K562 (cell line): ENCODE results near the gene LMNA. TPM values are rescaled to one million over a fixed set of nuclear protein-coding genes. Genes with fewer than 3 reads are reported as not detected.

Experiments
- ESRRB ChIP-seq: fragments of 250-450 bp; sonication (Bioruptor Pico); IDR thresholded peaks from 2 replicates; pipeline ENCODE4 v1.5.0; 2020; ENCODE audit warnings: mild to moderate bottlenecking, moderate library complexity, borderline replicate concordance
- FOSL1 ChIP-seq: fragments of 200-800 bp; sonication (Bioruptor generic); conservative IDR thresholded peaks from 2 replicates; pipeline ENCODE4 v1.6.1; 2016; ENCODE audit warnings: missing genetic modification characterization, missing compliant biosample characterization
- FOXA1 ChIP-seq: fragments of 450-650 bp; IDR thresholded peaks from 2 replicates; pipeline ENCODE4 v1.6.1; 2016; ENCODE audit warnings: mild to moderate bottlenecking, borderline replicate concordance
- FOXM1 ChIP-seq, 2 experiments: fragments of 450-650 bp in 1 of 2; sonication (generic) in 1 of 2; formaldehyde crosslinking in 1 of 2; IDR thresholded peaks; 2 replicates each; pipeline versions ENCODE4 v1.6.1 to v1.9.0; 2017 to 2022; ENCODE audit warnings: low read depth in 2 of 2, mild to moderate bottlenecking in 2 of 2, missing genetic modification reagents in 1 of 2, moderate library complexity in 1 of 2
- KLF13 ChIP-seq: fragments of 450-650 bp; IDR thresholded peaks from 2 replicates; pipeline ENCODE4 v1.6.1; 2016; ENCODE audit warnings: missing genetic modification characterization, low read depth, mild to moderate bottlenecking, missing compliant biosample characterization, moderate library complexity, borderline replicate concordance
- MCM2 ChIP-seq: fragments of 450-650 bp; IDR thresholded peaks from 2 replicates; pipeline ENCODE4 v1.6.1; 2017; ENCODE audit warnings: low read depth, mild to moderate bottlenecking
- NBN ChIP-seq: fragments of 450-650 bp; IDR thresholded peaks from 2 replicates; pipeline ENCODE4 v1.6.1; 2016; ENCODE audit warnings: low read depth, mild to moderate bottlenecking
- NR2C1 ChIP-seq, 2 experiments: fragments of 450-650 bp; IDR thresholded peaks; 2 replicates each; pipeline ENCODE4 v1.6.1; 2017; ENCODE audit warnings: mild to moderate bottlenecking in 2 of 2, antibody characterized with exemption in 1 of 2, inconsistent platforms in 1 of 2, missing compliant biosample characterization in 1 of 2, missing genetic modification characterization in 1 of 2
- PHB ChIP-seq: fragments of 250-450 bp; sonication (Bioruptor Pico); IDR thresholded peaks from 2 replicates; pipeline ENCODE4 v1.5.0; 2021
- PURB ChIP-seq: sonication (generic); formaldehyde crosslinking; IDR thresholded peaks from 2 replicates; pipeline ENCODE4 v1.9.0; 2021; ENCODE audit warnings: low read depth, mild to moderate bottlenecking, missing genetic modification reagents
- SMC3 ChIP-seq: conservative IDR thresholded peaks from 2 replicates; pipeline ENCODE4 v1.6.1; 2011; ENCODE audit warnings: low read depth, low read length, improper control_type of control experiment; ENCODE audit not compliant: insufficient read depth
- SRF ChIP-seq, 2 experiments: fragments of 250-450, 450-650 bp in 1 of 2; sonication (Bioruptor Pico) in 1 of 2; sonication (generic) in 1 of 2; formaldehyde crosslinking; IDR thresholded peaks; 2 replicates each; pipeline versions ENCODE4 v1.5.0 to v1.5.1; 2020 to 2022; ENCODE audit warnings: mild to moderate bottlenecking in 1 of 2, missing genetic modification reagents in 1 of 2
- ZNF143 ChIP-seq: sonication (generic); formaldehyde crosslinking; IDR thresholded peaks from 2 replicates; pipeline ENCODE4 v1.9.0; 2022; ENCODE audit warnings: mild to moderate bottlenecking, missing genetic modification reagents
- polyA plus RNA-seq, 8 experiments: library from polyadenylated mRNA; depleted of rRNA in 4 of 8; stranded (reverse) in 5 of 8; unstranded in 3 of 8; fragments of >200 nt; fragmentation: Nextera tagmentation in 2 of 8; fragmentation: Illumina TruSeq in 1 of 8; extraction: Ambion mirVana in 2 of 8; extraction: Trizol in 1 of 8; gene quantifications; 2 replicates each; pipeline versions ENCODE4 v1.2.1 to v1.2.3, GENCODE V29; 2011 to 2014; ENCODE audit warnings: inconsistent platforms in 1 of 8, missing spikeins in 1 of 8
- total RNA-seq, 7 experiments: library from RNA; depleted of rRNA in 6 of 7; stranded (reverse); fragments of >200 nt in 6 of 7; fragmentation: Illumina TruSeq in 2 of 7; extraction: Trizol in 2 of 7; gene quantifications; 2 replicates each; pipeline versions ENCODE4 v1.2.1 to v1.2.3, GENCODE V29; 2011 to 2021; ENCODE audit warnings: low replicate concordance in 1 of 7
- TF ChIP-seq, protein P1 (sequence below): fragments of 250-450 bp; sonication (Bioruptor Pico); IDR thresholded peaks from 2 replicates; pipeline ENCODE4 v1.4.0; 2020; ENCODE audit warnings: mild to moderate bottlenecking, moderate library complexity
- TF ChIP-seq, protein P2 (sequence below): sonication (generic); formaldehyde crosslinking; IDR thresholded peaks from 2 replicates; pipeline ENCODE4 v1.8.1; 2022; ENCODE audit warnings: missing genetic modification reagents
- TF ChIP-seq, protein P3 (sequence below): fragments of 450-650 bp; IDR thresholded peaks from 2 replicates; pipeline ENCODE4 v1.7.1; 2018; ENCODE audit warnings: mild to moderate bottlenecking, low read depth; ENCODE audit not compliant: partially characterized antibody
- TF ChIP-seq, protein P4 (sequence below): fragments of 250-450 bp; sonication (Bioruptor Pico); IDR thresholded peaks from 2 replicates; pipeline ENCODE4 v1.5.0; 2022; ENCODE audit warnings: mild to moderate bottlenecking

The LMNA gene
- total and polyA plus RNA-seq, 9 of the 15 experiments (the other 6 are each of a cell fraction or from before 2014, with no cell fraction given) = 1.00 to 347 (median 88.2) TPM

DNA sequence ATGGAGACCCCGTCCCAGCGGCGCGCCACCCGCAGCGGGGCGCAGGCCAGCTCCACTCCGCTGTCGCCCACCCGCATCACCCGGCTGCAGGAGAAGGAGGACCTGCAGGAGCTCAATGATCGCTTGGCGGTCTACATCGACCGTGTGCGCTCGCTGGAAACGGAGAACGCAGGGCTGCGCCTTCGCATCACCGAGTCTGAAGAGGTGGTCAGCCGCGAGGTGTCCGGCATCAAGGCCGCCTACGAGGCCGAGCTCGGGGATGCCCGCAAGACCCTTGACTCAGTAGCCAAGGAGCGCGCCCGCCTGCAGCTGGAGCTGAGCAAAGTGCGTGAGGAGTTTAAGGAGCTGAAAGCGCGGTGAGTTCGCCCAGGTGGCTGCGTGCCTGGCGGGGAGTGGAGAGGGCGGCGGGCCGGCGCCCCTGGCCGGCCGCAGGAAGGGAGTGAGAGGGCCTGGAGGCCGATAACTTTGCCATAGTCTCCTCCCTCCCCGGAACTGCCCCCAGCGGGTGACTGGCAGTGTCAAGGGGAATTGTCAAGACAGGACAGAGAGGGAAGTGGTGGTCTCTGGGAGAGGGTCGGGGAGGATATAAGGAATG is 505 bp downstream of the LMNA start (continued):
- TF ChIP-seq, protein P1, sequence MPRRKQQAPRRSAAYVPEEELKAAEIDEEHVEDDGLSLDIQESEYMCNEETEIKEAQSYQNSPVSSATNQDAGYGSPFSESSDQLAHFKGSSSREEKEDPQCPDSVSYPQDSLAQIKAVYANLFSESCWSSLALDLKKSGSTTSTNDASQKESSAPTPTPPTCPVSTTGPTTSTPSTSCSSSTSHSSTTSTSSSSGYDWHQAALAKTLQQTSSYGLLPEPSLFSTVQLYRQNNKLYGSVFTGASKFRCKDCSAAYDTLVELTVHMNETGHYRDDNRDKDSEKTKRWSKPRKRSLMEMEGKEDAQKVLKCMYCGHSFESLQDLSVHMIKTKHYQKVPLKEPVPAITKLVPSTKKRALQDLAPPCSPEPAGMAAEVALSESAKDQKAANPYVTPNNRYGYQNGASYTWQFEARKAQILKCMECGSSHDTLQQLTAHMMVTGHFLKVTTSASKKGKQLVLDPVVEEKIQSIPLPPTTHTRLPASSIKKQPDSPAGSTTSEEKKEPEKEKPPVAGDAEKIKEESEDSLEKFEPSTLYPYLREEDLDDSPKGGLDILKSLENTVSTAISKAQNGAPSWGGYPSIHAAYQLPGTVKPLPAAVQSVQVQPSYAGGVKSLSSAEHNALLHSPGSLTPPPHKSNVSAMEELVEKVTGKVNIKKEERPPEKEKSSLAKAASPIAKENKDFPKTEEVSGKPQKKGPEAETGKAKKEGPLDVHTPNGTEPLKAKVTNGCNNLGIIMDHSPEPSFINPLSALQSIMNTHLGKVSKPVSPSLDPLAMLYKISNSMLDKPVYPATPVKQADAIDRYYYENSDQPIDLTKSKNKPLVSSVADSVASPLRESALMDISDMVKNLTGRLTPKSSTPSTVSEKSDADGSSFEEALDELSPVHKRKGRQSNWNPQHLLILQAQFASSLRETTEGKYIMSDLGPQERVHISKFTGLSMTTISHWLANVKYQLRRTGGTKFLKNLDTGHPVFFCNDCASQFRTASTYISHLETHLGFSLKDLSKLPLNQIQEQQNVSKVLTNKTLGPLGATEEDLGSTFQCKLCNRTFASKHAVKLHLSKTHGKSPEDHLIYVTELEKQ = no peak
- TF ChIP-seq, protein P2, sequence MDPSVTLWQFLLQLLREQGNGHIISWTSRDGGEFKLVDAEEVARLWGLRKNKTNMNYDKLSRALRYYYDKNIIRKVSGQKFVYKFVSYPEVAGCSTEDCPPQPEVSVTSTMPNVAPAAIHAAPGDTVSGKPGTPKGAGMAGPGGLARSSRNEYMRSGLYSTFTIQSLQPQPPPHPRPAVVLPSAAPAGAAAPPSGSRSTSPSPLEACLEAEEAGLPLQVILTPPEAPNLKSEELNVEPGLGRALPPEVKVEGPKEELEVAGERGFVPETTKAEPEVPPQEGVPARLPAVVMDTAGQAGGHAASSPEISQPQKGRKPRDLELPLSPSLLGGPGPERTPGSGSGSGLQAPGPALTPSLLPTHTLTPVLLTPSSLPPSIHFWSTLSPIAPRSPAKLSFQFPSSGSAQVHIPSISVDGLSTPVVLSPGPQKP (CRISPR knock-in tag) = no peak
- no peak for TF ChIP-seq FOXA1
- TF ChIP-seq ZNF143 (CRISPR knock-in tag) = 0 out of 2 replicates have a peak, but pooled peaks have one; percentile 32
- no peak for TF ChIP-seq NBN
- TF ChIP-seq, protein P3, sequence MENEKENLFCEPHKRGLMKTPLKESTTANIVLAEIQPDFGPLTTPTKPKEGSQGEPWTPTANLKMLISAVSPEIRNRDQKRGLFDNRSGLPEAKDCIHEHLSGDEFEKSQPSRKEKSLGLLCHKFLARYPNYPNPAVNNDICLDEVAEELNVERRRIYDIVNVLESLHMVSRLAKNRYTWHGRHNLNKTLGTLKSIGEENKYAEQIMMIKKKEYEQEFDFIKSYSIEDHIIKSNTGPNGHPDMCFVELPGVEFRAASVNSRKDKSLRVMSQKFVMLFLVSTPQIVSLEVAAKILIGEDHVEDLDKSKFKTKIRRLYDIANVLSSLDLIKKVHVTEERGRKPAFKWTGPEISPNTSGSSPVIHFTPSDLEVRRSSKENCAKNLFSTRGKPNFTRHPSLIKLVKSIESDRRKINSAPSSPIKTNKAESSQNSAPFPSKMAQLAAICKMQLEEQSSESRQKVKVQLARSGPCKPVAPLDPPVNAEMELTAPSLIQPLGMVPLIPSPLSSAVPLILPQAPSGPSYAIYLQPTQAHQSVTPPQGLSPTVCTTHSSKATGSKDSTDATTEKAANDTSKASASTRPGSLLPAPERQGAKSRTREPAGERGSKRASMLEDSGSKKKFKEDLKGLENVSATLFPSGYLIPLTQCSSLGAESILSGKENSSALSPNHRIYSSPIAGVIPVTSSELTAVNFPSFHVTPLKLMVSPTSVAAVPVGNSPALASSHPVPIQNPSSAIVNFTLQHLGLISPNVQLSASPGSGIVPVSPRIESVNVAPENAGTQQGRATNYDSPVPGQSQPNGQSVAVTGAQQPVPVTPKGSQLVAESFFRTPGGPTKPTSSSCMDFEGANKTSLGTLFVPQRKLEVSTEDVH = no peak
- no peak for TF ChIP-seq PURB
- TF ChIP-seq KLF13 (tag) = no peak
- TF ChIP-seq PHB (CRISPR knock-in tag) = no peak
- no peak for TF ChIP-seq FOXM1 (IDR thresholded peaks at IDR 0.05; ENCODE audit: low read depth)
- TF ChIP-seq FOXM1 (CRISPR knock-in tag; IDR thresholded peaks at IDR 0.05; ENCODE audit: low read depth) = 0 out of 2 replicates have a peak, but pooled peaks have one; percentile 71
- TF ChIP-seq FOSL1 (tag) = no peak
- TF ChIP-seq, protein P4, sequence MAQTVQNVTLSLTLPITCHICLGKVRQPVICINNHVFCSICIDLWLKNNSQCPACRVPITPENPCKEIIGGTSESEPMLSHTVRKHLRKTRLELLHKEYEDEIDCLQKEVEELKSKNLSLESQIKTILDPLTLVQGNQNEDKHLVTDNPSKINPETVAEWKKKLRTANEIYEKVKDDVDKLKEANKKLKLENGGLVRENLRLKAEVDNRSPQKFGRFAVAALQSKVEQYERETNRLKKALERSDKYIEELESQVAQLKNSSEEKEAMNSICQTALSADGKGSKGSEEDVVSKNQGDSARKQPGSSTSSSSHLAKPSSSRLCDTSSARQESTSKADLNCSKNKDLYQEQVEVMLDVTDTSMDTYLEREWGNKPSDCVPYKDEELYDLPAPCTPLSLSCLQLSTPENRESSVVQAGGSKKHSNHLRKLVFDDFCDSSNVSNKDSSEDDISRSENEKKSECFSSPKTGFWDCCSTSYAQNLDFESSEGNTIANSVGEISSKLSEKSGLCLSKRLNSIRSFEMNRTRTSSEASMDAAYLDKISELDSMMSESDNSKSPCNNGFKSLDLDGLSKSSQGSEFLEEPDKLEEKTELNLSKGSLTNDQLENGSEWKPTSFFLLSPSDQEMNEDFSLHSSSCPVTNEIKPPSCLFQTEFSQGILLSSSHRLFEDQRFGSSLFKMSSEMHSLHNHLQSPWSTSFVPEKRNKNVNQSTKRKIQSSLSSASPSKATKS = no peak
- TF ChIP-seq NR2C1 (IDR thresholded peaks at IDR 0.05) = no peak
- TF ChIP-seq NR2C1 (tag; IDR thresholded peaks at IDR 0.05) = no peak
- TF ChIP-seq SRF (CRISPR knock-in tag; IDR thresholded peaks at IDR 0.05) = peak in 1 of 2 experiments; percentile 13; a peak in 1 of 4 replicates
- no peak for TF ChIP-seq MCM2
- no peak for TF ChIP-seq ESRRB
- no peak for TF ChIP-seq SMC3
